ENCODE data around the gene HMGB1.

Gene HMGB1

GRCh38 chr13:30495746-30496145 lies 30.0 kb upstream of the HMGB1 start:
- Histone ChIP-seq H3K9me3 (ENCODE audit: control insufficient read depth, low read length) (no peaks in the 10 kb centered on the region), H3K18ac (ENCODE audit: low read depth in 1 of 2, low read length in 2 of 2) (no peak overlapping the region), H3K27ac (ENCODE audit: low read length, poor library complexity, severe bottlenecking) (no peak overlapping the region), H2BK120ac (ENCODE audit: low read depth, low read length) (no peak overlapping the region), H3K4me3 (ENCODE audit: insufficient read depth in 1 of 2, low read depth in 1 of 2, low read length in 2 of 2) (no peak overlapping the region), H2AFZ (ENCODE audit: low read depth, low read length) (no peak overlapping the region), H3K14ac (ENCODE audit: low read length in 2 of 2) (no peak overlapping the region), H4K91ac (ENCODE audit: low read length) (no peak overlapping the region), H2BK12ac (ENCODE audit: low read length in 2 of 2) (no peak overlapping the region), H3K4me1 (ENCODE audit: control insufficient read depth, insufficient read depth, low read depth, low read length) (no peaks in the 10 kb centered on the region), H2AK5ac (ENCODE audit: low read length, severe bottlenecking) (no peak overlapping the region), H3K23ac (ENCODE audit: low read length in 2 of 2) (no peak overlapping the region), H3K4ac (ENCODE audit: low read depth in 1 of 2, low read length in 2 of 2) (no peak overlapping the region), H4K8ac (ENCODE audit: low read length) (no peak overlapping the region), H3K27me3 (ENCODE audit: control insufficient read depth in 1 of 2, insufficient read depth in 1 of 2, low read length in 2 of 2) (no peaks in the 10 kb centered on the region), H3K4me2 (ENCODE audit: low read length, poor library complexity, severe bottlenecking) (no peak overlapping the region), H3K36me3 (ENCODE audit: control insufficient read depth in 1 of 2, insufficient read depth in 2 of 2, low read depth in 1 of 2, low read length in 2 of 2) (no peaks in the 10 kb centered on the region), H2BK15ac (ENCODE audit: low read depth, poor library complexity, severe bottlenecking) (no peak overlapping the region), H3K9ac (ENCODE audit: low read length) (no peak overlapping the region), H3K79me1 (replicated peaks; ENCODE audit: low read length, poor library complexity, severe bottlenecking) (no peaks in the 10 kb centered on the region), H2BK5ac (ENCODE audit: low read depth, low read length, poor library complexity, severe bottlenecking) (no peak overlapping the region)
- 94% methylated on average over 2 of the region's 2 CpGs for WGBS
- no peak for DNase-seq

- H2BK120ac ChIP-seq (ENCODE audit: low read depth, low read length) = no peak overlapping the region
- no peaks in the 10 kb centered on the region for H3K9me3 ChIP-seq (ENCODE audit: control insufficient read depth, low read length)
- no peak overlapping the region for H4K8ac ChIP-seq (ENCODE audit: low read length)
- H4K91ac ChIP-seq (ENCODE audit: low read length) = no peak overlapping the region
- H3K79me1 ChIP-seq (replicated peaks; ENCODE audit: low read length, poor library complexity, severe bottlenecking) = no peaks in the 10 kb centered on the region
- H3K14ac ChIP-seq (ENCODE audit: low read length in 2 of 2) = no peak overlapping the region
- no peaks in the 10 kb centered on the region for H3K36me3 ChIP-seq (ENCODE audit: control insufficient read depth in 1 of 2, insufficient read depth in 2 of 2, low read depth in 1 of 2, low read length in 2 of 2)
- no peak overlapping the region for H3K9ac ChIP-seq (ENCODE audit: low read length)
- DNase-seq = no peak
- no CpG with 5 or more reads among the region's 4 CpGs for WGBS
- H2BK15ac ChIP-seq (ENCODE audit: low read depth, poor library complexity, severe bottlenecking) = no peak overlapping the region
- no peak overlapping the region for H3K18ac ChIP-seq (ENCODE audit: low read depth in 1 of 2, low read length in 2 of 2)
- H2AFZ ChIP-seq (ENCODE audit: low read depth, low read length) = no peak overlapping the region
- no peak overlapping the region for H2BK5ac ChIP-seq (ENCODE audit: low read depth, low read length, poor library complexity, severe bottlenecking)
- no peak overlapping the region for H3K4me2 ChIP-seq (ENCODE audit: low read length, poor library complexity, severe bottlenecking)
- no peak overlapping the region for H3K23ac ChIP-seq (ENCODE audit: low read length in 2 of 2)
- no peaks in the 10 kb centered on the region for H3K4me1 ChIP-seq (ENCODE audit: control insufficient read depth, insufficient read depth, low read depth, low read length)
- no peak overlapping the region for H2BK12ac ChIP-seq (ENCODE audit: low read length in 2 of 2)
- no peak overlapping the region for H2AK5ac ChIP-seq (ENCODE audit: low read length, severe bottlenecking)
- no peak overlapping the region for H3K4me3 ChIP-seq (ENCODE audit: insufficient read depth in 1 of 2, low read depth in 1 of 2, low read length in 2 of 2)
- H3K4ac ChIP-seq (ENCODE audit: low read depth in 1 of 2, low read length in 2 of 2) = no peak overlapping the region
- no peak overlapping the region for H3K27ac ChIP-seq (ENCODE audit: low read length, poor library complexity, severe bottlenecking)
- no peaks in the 10 kb centered on the region for H3K27me3 ChIP-seq (ENCODE audit: control insufficient read depth in 1 of 2, insufficient read depth in 1 of 2, low read length in 2 of 2)
Observed at GRCh38 chr13:30493658-30494381, 28.1 kb upstream of the HMGB1 start.

- Histone ChIP-seq H3K4me2 (ENCODE audit: low read length, poor library complexity, severe bottlenecking) (no peak overlapping the region), H2BK120ac (ENCODE audit: low read depth, low read length) (no peak overlapping the region), H3K4me1 (ENCODE audit: control insufficient read depth, insufficient read depth, low read depth, low read length) (no peaks in the 10 kb centered on the region), H4K8ac (ENCODE audit: low read length) (no peak overlapping the region), H3K27me3 (ENCODE audit: control insufficient read depth in 1 of 2, insufficient read depth in 1 of 2, low read length in 2 of 2) (no peaks in the 10 kb centered on the region), H3K9me3 (ENCODE audit: control insufficient read depth, low read length) (no peaks in the 10 kb centered on the region), H3K79me1 (replicated peaks; ENCODE audit: low read length, poor library complexity, severe bottlenecking) (no peaks in the 10 kb centered on the region), H2BK12ac (ENCODE audit: low read length in 2 of 2) (no peak overlapping the region), H2BK5ac (ENCODE audit: low read depth, low read length, poor library complexity, severe bottlenecking) (no peak overlapping the region), H4K91ac (ENCODE audit: low read length) (no peak overlapping the region), H2BK15ac (ENCODE audit: low read depth, poor library complexity, severe bottlenecking) (no peak overlapping the region), H3K18ac (ENCODE audit: low read depth in 1 of 2, low read length in 2 of 2) (no peak overlapping the region), H3K4ac (ENCODE audit: low read depth in 1 of 2, low read length in 2 of 2) (no peak overlapping the region), H3K9ac (ENCODE audit: low read length) (no peak overlapping the region), H3K36me3 (ENCODE audit: control insufficient read depth in 1 of 2, insufficient read depth in 2 of 2, low read depth in 1 of 2, low read length in 2 of 2) (no peaks in the 10 kb centered on the region), H3K14ac (ENCODE audit: low read length in 2 of 2) (no peak overlapping the region), H3K27ac (ENCODE audit: low read length, poor library complexity, severe bottlenecking) (no peak overlapping the region), H2AK5ac (ENCODE audit: low read length, severe bottlenecking) (no peak overlapping the region), H2AFZ (ENCODE audit: low read depth, low read length) (no peak overlapping the region), H3K4me3 (ENCODE audit: insufficient read depth in 1 of 2, low read depth in 1 of 2, low read length in 2 of 2) (no peak overlapping the region), H3K23ac (ENCODE audit: low read length in 2 of 2) (no peak overlapping the region)
- no peak for DNase-seq
- 93% methylated on average over 3 of the region's 3 CpGs for WGBS
Observed at GRCh38 chr13:30487075-30487470, 21.3 kb upstream of the HMGB1 start.

GRCh38 chr13:30486230-30487074 lies 20.7 kb upstream of the HMGB1 start:
- Histone ChIP-seq H3K14ac (ENCODE audit: low read length in 2 of 2) (no peak overlapping the region), H2BK12ac (ENCODE audit: low read length in 2 of 2) (no peak overlapping the region), H3K79me1 (replicated peaks; ENCODE audit: low read length, poor library complexity, severe bottlenecking) (no peaks in the 10 kb centered on the region), H3K9me3 (ENCODE audit: control insufficient read depth, low read length) (no peaks in the 10 kb centered on the region), H3K27ac (ENCODE audit: low read length, poor library complexity, severe bottlenecking) (no peak overlapping the region), H4K91ac (ENCODE audit: low read length) (no peak overlapping the region), H3K18ac (ENCODE audit: low read depth in 1 of 2, low read length in 2 of 2) (no peak overlapping the region), H3K4me2 (ENCODE audit: low read length, poor library complexity, severe bottlenecking) (no peak overlapping the region), H3K23ac (ENCODE audit: low read length in 2 of 2) (no peak overlapping the region), H3K27me3 (ENCODE audit: control insufficient read depth in 1 of 2, insufficient read depth in 1 of 2, low read length in 2 of 2) (no peaks in the 10 kb centered on the region), H3K36me3 (ENCODE audit: control insufficient read depth in 1 of 2, insufficient read depth in 2 of 2, low read depth in 1 of 2, low read length in 2 of 2) (no peaks in the 10 kb centered on the region), H4K8ac (ENCODE audit: low read length) (no peak overlapping the region), H2BK120ac (ENCODE audit: low read depth, low read length) (no peak overlapping the region), H3K9ac (ENCODE audit: low read length) (no peak overlapping the region), H3K4me3 (ENCODE audit: insufficient read depth in 1 of 2, low read depth in 1 of 2, low read length in 2 of 2) (no peak overlapping the region), H3K4me1 (ENCODE audit: control insufficient read depth, insufficient read depth, low read depth, low read length) (no peaks in the 10 kb centered on the region), H2AK5ac (ENCODE audit: low read length, severe bottlenecking) (no peak overlapping the region), H2BK5ac (ENCODE audit: low read depth, low read length, poor library complexity, severe bottlenecking) (no peak overlapping the region), H2AFZ (ENCODE audit: low read depth, low read length) (no peak overlapping the region), H2BK15ac (ENCODE audit: low read depth, poor library complexity, severe bottlenecking) (no peak overlapping the region), H3K4ac (ENCODE audit: low read depth in 1 of 2, low read length in 2 of 2) (no peak overlapping the region)
- whole genome bisulfite sequencing = 85% methylated on average over 11 of the region's 11 CpGs
- no peak for DNase-seq

Measured in mesenchymal stem cell (in vitro differentiated cells and primary cell).